ENCODE measurements around the gene STOM. TPM values are rescaled to one million over a fixed set of nuclear protein-coding genes. Genes with fewer than 3 reads are reported as not detected.

Gene STOM
- total and polyA plus RNA-seq, 2 donors (not counting 1 experiment from before 2014, with no cell fraction given): 2.7 to 6.1 TPM

DNA sequence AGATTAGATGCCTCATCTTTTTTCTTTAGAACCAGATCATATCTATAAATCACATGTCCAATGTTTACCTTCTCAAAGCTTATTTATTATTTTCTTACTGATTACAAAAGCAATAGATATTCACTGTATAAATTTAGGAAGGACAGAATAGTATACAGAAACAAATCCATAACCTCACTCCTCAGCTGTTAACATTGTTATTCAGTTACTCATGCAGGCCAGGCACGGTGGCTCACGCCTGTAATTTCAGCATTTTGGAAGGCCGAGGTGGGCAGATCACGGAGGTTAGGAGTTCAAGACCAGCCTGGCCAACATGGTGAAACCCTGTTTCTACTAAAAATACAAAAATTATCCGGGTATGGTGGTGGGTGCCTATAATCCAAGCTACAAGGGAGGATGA lies 15.3 kb downstream of the STOM start:
- Mint-ChIP-seq H3K27ac (no peak overlapping the region), H3K9me3 (ENCODE audit: insufficient read depth) (no peaks in the 10 kb centered on the region), H3K4me3 (no peak overlapping the region), H3K27me3 (no peaks in the 10 kb centered on the region), H3K4me1 (peaks cover 22% of the 10 kb centered on the region)
- H3K9ac ChIP-seq (ENCODE audit: low read length): no peak overlapping the region
- TF ChIP-seq EZH2 (IDR thresholded peaks at IDR 0.05; ENCODE audit: borderline replicate concordance, insufficient read depth, low read depth, low read length, poor library complexity, severe bottlenecking): no peak
- TF ChIP-seq, protein P1, sequence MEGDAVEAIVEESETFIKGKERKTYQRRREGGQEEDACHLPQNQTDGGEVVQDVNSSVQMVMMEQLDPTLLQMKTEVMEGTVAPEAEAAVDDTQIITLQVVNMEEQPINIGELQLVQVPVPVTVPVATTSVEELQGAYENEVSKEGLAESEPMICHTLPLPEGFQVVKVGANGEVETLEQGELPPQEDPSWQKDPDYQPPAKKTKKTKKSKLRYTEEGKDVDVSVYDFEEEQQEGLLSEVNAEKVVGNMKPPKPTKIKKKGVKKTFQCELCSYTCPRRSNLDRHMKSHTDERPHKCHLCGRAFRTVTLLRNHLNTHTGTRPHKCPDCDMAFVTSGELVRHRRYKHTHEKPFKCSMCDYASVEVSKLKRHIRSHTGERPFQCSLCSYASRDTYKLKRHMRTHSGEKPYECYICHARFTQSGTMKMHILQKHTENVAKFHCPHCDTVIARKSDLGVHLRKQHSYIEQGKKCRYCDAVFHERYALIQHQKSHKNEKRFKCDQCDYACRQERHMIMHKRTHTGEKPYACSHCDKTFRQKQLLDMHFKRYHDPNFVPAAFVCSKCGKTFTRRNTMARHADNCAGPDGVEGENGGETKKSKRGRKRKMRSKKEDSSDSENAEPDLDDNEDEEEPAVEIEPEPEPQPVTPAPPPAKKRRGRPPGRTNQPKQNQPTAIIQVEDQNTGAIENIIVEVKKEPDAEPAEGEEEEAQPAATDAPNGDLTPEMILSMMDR (IDR thresholded peaks at IDR 0.05): no peak
- ATAC-seq (ENCODE audit: low read depth) (no peak), DNase-seq (no peak)
- H3K4me2 ChIP-seq (replicated peaks; ENCODE audit: low read depth, low read length, poor library complexity, severe bottlenecking): no peak overlapping the region
- CTCF ChIA-PET: interaction anchor here (1.3 to 2.0 kb wide), 2 partner anchors 10 to 34 kb away, joined by 5 read pairs; no protein-coding TSS in a partner anchor
- intact Hi-C loops (cut with micrococcal nuclease): no loop called here
- 100% methylated on average over 2 of the region's 5 CpGs for WGBS (ENCODE audit: insufficient coverage)
- H3K4me1 ChIP-seq (ENCODE audit: control insufficient read depth in 2 of 2, insufficient read depth in 2 of 2, low read length in 2 of 2): peaks cover 3 to 12% of the 10 kb centered on the region in 2 donors
- H3K27ac ChIP-seq (ENCODE audit: low read length in 2 of 2): no peak overlapping the region
- no peak overlapping the region for H3K4me3 ChIP-seq (ENCODE audit: control extremely low read depth in 1 of 5, extremely low read depth in 1 of 5, insufficient read depth in 1 of 5, low read depth in 2 of 5, low read length in 4 of 5)
- H3K36me3 ChIP-seq (replicated peaks in 1 of 2; ENCODE audit: control extremely low read depth in 1 of 2, control insufficient read depth in 1 of 2, extremely low read depth in 1 of 2, insufficient read depth in 2 of 2, low read length in 1 of 2): no peaks in the 10 kb centered on the region
- H2AFZ ChIP-seq (ENCODE audit: insufficient read depth, low read depth, low read length, poor library complexity, severe bottlenecking): no peak overlapping the region
- no peaks in the 10 kb centered on the region for H3K27me3 ChIP-seq (replicated peaks in 1 of 4; ENCODE audit: control extremely low read depth in 1 of 4, control insufficient read depth in 3 of 4, insufficient read depth in 4 of 4, low read length in 3 of 4)
- POLR2A ChIA-PET: no interaction called here
- H4K20me1 ChIP-seq (ENCODE audit: control insufficient read depth, insufficient read depth, low read length, poor library complexity, severe bottlenecking): no peaks in the 10 kb centered on the region
- H3K79me2 ChIP-seq (ENCODE audit: control insufficient read depth, insufficient read depth, low read length): no peaks in the 10 kb centered on the region
- H3K9me3 ChIP-seq (ENCODE audit: control extremely low read depth in 1 of 3, control insufficient read depth in 2 of 3, insufficient read depth in 1 of 3, low read length in 2 of 3): no peaks in the 10 kb centered on the region

DNA sequence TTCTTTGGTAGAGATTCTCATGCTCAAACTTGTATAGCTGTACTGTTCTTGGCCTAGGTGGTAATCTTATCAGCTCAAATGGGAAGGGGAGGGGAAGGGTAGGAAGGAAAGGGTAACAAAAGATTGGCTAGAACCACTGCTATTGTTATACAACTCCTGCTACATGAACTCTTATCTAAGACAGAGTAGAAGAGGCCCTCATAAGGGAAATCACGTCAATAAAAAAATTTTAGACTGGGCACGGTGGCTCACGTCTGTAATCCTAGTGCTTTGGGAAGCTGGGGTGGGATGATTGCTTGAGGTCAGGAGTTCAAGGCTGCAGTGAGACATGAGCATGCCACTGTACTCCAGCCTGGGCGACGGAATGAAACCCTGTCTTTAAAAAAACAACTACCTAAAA lies 15.9 kb downstream of the STOM start:
- no CpG with 5 or more reads among the region's 5 CpGs for WGBS (ENCODE audit: insufficient coverage)
- no peak overlapping the region for H3K27ac Mint-ChIP-seq
- Histone ChIP-seq H3K27me3 (replicated peaks in 1 of 4; ENCODE audit: control extremely low read depth in 1 of 4, control insufficient read depth in 3 of 4, insufficient read depth in 4 of 4, low read length in 3 of 4) (no peaks in the 10 kb centered on the region), H4K20me1 (ENCODE audit: control insufficient read depth, insufficient read depth, low read length, poor library complexity, severe bottlenecking) (no peaks in the 10 kb centered on the region), H3K9me3 (ENCODE audit: control extremely low read depth in 1 of 3, control insufficient read depth in 2 of 3, insufficient read depth in 1 of 3, low read length in 2 of 3) (no peaks in the 10 kb centered on the region), H3K4me3 (ENCODE audit: control extremely low read depth in 1 of 5, extremely low read depth in 1 of 5, insufficient read depth in 1 of 5, low read depth in 2 of 5, low read length in 4 of 5) (no peak overlapping the region), H3K36me3 (replicated peaks in 1 of 2; ENCODE audit: control extremely low read depth in 1 of 2, control insufficient read depth in 1 of 2, extremely low read depth in 1 of 2, insufficient read depth in 2 of 2, low read length in 1 of 2) (no peaks in the 10 kb centered on the region), H3K9ac (ENCODE audit: low read length) (no peak overlapping the region), H3K79me2 (ENCODE audit: control insufficient read depth, insufficient read depth, low read length) (no peaks in the 10 kb centered on the region), H3K27ac (ENCODE audit: low read length in 2 of 2) (no peak overlapping the region), H3K4me1 (ENCODE audit: control insufficient read depth in 2 of 2, insufficient read depth in 2 of 2, low read length in 2 of 2) (peaks cover 3 to 9% of the 10 kb centered on the region in 2 donors), H2AFZ (ENCODE audit: insufficient read depth, low read depth, low read length, poor library complexity, severe bottlenecking) (no peak overlapping the region), H3K4me2 (replicated peaks; ENCODE audit: low read depth, low read length, poor library complexity, severe bottlenecking) (peak overlapping the region; percentile 1)
- POLR2A ChIA-PET: no interaction called here
- DNase-seq: no peak
- H3K9me3 Mint-ChIP-seq (ENCODE audit: insufficient read depth): no peaks in the 10 kb centered on the region
- no peak for TF ChIP-seq EZH2 (IDR thresholded peaks at IDR 0.05; ENCODE audit: borderline replicate concordance, insufficient read depth, low read depth, low read length, poor library complexity, severe bottlenecking)
- TF ChIP-seq, protein P1 (IDR thresholded peaks at IDR 0.05): no peak
- intact Hi-C loops (cut with micrococcal nuclease): no loop called here
- H3K4me1 Mint-ChIP-seq: peaks cover 16% of the 10 kb centered on the region
- H3K4me3 Mint-ChIP-seq: no peak overlapping the region
- no peaks in the 10 kb centered on the region for H3K27me3 Mint-ChIP-seq
- CTCF ChIA-PET: interaction anchor here (1.3 to 2.0 kb wide), 2 partner anchors 9 to 34 kb away, joined by 5 read pairs; no protein-coding TSS in a partner anchor
- no peak for ATAC-seq (ENCODE audit: low read depth)

Data from B cell (primary cell).